ENCODE measurements around the gene SYK. TPM values are rescaled to one million over a fixed set of nuclear protein-coding genes. Genes with fewer than 3 reads are reported as not detected.

SYK gene
- total RNA-seq, 1 donor from 2014 or later, result 13.0 TPM

DNA sequence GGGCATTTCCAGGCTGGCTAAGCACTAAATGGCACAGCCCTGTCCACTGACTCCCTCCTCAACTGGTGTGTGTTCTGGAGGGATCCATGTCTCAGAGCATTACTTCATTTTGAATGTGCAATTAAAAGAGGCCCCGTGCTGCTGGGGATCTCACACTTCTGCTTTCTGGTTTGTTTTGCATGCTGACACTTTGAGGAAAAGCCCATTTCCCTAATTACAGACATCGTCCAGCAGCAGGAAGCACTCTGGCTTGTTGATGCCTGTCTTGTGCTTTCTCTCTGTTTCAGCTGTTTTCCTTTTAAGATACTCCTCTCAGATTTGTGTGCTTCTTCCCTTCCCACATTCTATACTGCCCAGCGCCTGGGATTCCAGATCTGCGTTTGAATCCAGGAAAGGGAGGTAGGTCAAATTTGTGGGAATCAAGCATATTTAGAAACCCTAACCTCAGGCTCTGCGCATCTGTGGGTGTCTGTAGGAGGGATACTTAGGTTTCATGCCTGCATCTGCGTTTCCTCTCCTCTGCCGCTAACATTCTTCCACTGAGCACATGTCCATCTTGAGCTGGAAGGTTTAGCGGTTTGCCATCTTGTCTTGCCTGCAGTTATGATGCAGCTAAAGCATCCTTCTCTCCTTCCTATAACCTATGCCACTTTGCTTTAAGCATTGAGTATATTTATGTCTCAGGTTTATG, 25.7 kb downstream of the SYK start:
- no peak for DNase-seq (ENCODE audit: extremely low spot score, unreplicated experiment)
- H3K27ac Mint-ChIP-seq, result no peak overlapping the region
- H3K27me3 Mint-ChIP-seq, result no peaks in the 10 kb centered on the region
- H3K4me1 Mint-ChIP-seq (ENCODE audit: unreplicated experiment), result peaks cover 5% of the 10 kb centered on the region
- TF ChIP-seq, protein P1, sequence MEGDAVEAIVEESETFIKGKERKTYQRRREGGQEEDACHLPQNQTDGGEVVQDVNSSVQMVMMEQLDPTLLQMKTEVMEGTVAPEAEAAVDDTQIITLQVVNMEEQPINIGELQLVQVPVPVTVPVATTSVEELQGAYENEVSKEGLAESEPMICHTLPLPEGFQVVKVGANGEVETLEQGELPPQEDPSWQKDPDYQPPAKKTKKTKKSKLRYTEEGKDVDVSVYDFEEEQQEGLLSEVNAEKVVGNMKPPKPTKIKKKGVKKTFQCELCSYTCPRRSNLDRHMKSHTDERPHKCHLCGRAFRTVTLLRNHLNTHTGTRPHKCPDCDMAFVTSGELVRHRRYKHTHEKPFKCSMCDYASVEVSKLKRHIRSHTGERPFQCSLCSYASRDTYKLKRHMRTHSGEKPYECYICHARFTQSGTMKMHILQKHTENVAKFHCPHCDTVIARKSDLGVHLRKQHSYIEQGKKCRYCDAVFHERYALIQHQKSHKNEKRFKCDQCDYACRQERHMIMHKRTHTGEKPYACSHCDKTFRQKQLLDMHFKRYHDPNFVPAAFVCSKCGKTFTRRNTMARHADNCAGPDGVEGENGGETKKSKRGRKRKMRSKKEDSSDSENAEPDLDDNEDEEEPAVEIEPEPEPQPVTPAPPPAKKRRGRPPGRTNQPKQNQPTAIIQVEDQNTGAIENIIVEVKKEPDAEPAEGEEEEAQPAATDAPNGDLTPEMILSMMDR (conservative IDR thresholded peaks at IDR 0.05), result no peak
- peaks cover 6% of the 10 kb centered on the region for H3K9me3 Mint-ChIP-seq
- H3K36me3 Mint-ChIP-seq, result no peaks in the 10 kb centered on the region
- no peak overlapping the region for H3K4me3 Mint-ChIP-seq

DNA sequence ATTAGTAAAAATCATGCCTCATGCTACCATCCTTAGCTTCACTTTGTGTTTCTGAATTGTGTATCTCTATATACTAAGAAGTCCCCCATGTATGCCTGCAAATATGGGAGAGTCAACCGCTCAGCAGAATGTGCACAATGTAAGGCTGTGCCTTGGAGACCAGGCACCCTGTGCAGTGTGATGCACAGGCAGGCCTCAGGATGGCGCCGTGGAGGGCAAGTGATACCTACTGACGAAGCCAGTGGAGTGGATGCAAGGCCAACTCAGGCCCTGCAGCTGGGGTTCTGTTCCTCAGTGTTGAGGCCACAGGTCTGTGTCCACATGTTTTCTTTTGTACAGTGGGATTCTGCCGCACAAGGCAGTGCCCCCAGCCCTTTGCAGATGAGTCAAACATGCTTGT, 28.4 kb downstream of the SYK start:
- Mint-ChIP-seq H3K27ac (no peak overlapping the region), H3K9me3 (no peaks in the 10 kb centered on the region), H3K27me3 (no peaks in the 10 kb centered on the region), H3K36me3 (no peaks in the 10 kb centered on the region), H3K4me1 (ENCODE audit: unreplicated experiment) (peaks cover 5% of the 10 kb centered on the region), H3K4me3 (no peak overlapping the region)
- TF ChIP-seq, protein P1 (conservative IDR thresholded peaks at IDR 0.05), result no peak
- peak; percentile 60 for DNase-seq (ENCODE audit: extremely low spot score, unreplicated experiment)

DNA sequence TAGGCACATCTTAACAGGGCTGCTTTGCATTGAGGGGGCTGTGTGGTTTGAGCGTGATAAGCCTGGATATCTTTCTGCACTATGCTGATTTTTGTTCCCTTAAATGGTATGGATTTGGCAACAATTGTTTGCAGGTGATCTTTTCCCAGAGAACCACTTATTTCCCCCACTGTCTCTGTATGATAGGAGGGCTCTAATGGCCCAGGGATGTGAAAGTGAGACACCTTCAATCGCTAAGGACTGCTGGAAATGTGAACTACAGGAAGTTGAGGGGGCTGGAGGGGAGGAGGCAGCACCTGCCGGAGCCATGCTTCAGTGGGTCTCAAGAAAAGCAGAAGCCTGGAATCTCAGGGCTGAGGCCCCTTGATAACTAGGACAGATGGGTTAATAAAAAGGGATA, 29.4 kb downstream of the SYK start:
- no peaks in the 10 kb centered on the region for H3K9me3 Mint-ChIP-seq
- TF ChIP-seq, protein P1 (conservative IDR thresholded peaks at IDR 0.05), result no peak
- no peak overlapping the region for H3K27ac Mint-ChIP-seq
- H3K4me1 Mint-ChIP-seq (ENCODE audit: unreplicated experiment), result peaks cover 5% of the 10 kb centered on the region
- H3K36me3 Mint-ChIP-seq, result no peaks in the 10 kb centered on the region
- H3K4me3 Mint-ChIP-seq, result no peak overlapping the region
- DNase-seq (ENCODE audit: extremely low spot score, unreplicated experiment), result no peak
- H3K27me3 Mint-ChIP-seq, result no peaks in the 10 kb centered on the region

DNA sequence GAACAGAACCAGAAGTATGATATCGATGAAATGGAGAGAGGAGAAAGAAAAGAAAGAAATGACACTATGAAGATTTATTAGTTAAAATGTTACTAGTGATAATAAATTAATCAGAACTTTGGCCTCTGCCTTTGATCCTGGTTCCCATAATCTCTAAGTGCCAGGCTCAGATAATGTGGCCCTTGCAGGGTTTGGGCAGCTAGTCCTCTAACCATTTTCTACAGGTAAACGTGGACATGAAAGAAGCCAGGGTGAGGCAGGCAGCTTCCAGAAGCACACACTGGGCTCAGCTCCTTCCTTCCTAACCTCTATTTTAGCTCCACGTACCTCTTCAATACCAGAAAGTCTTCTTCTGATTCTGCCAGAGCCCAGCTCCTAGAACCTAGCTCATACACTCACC, 30.6 kb downstream of the SYK start:
- H3K27ac Mint-ChIP-seq, result no peak overlapping the region
- H3K4me1 Mint-ChIP-seq (ENCODE audit: unreplicated experiment), result peaks cover 5% of the 10 kb centered on the region
- H3K36me3 Mint-ChIP-seq, result no peaks in the 10 kb centered on the region
- no peak for DNase-seq (ENCODE audit: extremely low spot score, unreplicated experiment)
- H3K4me3 Mint-ChIP-seq, result no peak overlapping the region
- H3K27me3 Mint-ChIP-seq, result no peaks in the 10 kb centered on the region
- TF ChIP-seq, protein P1 (conservative IDR thresholded peaks at IDR 0.05), result no peak
- H3K9me3 Mint-ChIP-seq, result no peaks in the 10 kb centered on the region

DNA sequence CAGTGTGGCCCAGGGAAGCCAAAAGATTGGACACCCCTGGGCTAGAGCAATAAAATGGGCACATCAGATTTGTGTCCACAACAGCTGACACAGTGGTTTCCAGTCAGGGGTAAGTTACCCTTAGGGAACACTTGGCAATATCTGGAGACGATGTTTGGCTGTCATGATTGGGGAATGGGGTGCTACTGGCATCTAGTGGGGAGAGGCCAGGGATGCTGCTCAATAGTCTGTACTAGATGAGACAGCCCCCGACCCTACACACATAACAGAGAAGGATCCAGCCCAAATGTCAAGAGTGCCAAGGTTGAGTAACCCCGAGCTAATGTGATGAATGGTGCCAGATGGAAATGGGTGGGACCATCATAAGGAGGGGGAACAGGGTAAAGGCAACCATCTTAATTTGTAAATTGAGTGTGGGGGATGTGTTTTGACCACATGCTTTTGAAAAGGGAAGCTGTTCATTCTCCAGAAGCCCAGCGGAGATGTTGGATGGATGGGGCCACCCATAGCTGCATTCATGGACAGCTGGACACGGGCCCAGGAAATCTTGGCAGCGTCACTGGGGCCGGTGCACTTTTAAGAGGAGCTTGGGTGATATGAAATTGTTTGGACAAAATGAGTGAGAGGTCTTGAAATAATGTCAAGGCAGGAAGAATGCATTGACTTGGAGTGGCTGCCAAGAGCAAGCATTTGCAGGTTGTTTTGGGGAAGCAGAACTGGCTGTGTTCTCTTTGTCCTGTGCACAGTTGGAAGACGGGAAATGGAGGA, 33.4 kb downstream of the SYK start:
- no peak for DNase-seq (ENCODE audit: extremely low spot score, unreplicated experiment)
- H3K4me3 Mint-ChIP-seq, result no peak overlapping the region
- no peak overlapping the region for H3K27ac Mint-ChIP-seq

More for the DNA sequence above, 33.4 kb downstream of the SYK start:
- Mint-ChIP-seq H3K27me3 (no peaks in the 10 kb centered on the region), H3K9me3 (no peaks in the 10 kb centered on the region), H3K4me1 (ENCODE audit: unreplicated experiment) (peaks cover 5% of the 10 kb centered on the region), H3K36me3 (no peaks in the 10 kb centered on the region)
- TF ChIP-seq, protein P1 (conservative IDR thresholded peaks at IDR 0.05), result no peak

All from type B pancreatic cell (in vitro differentiated cells).